Activated CD8-positive, alpha-beta T cell treated with anti-CD3 and anti-CD28 coated beads, Interleukin-2, amount 10 ng/mL, durations not matched to agents 7 days and 5 days (primary cell): Measurements from ENCODE around the gene SPSB2. TPM values are rescaled to one million over a fixed set of nuclear protein-coding genes. Genes with fewer than 3 reads are reported as not detected.
"Not testable (repeated sequence)": the region's sequence is repeated elsewhere in the genome, so short reads cannot be mapped to it uniquely, and the experiment has no call there.

Experiments
- ATAC-seq: fragments of 150-1000 bp; cut with Tn5 transposase; one replicate; pipeline ENCODE4 v1.10.0; 2021; ENCODE audit warnings: moderate library complexity
- CTCF ChIA-PET: fragments of 350-600 bp; sonication (Branson Sonifier 250); formaldehyde crosslinking; loops from one replicate; lab custom pipeline; 2021; ENCODE audit warnings: antibody characterized with exemption; lab: Charles Lee
- POLR2A ChIA-PET: fragments of 350-600 bp; sonication (Branson Sonifier 250); formaldehyde crosslinking; loops from one replicate; lab custom pipeline; 2021; ENCODE audit warnings: antibody characterized with exemption; lab: Charles Lee
- DNase-seq: peaks from one replicate; pipeline ENCODE4 v3.0.0-alpha.2; 2020
- H3K27ac Mint-ChIP-seq: one replicate; pipeline ENCODE4 v1.8.0; 2021; ENCODE audit warnings: mild to moderate bottlenecking, mixed read lengths
- H3K27me3 Mint-ChIP-seq: one replicate; pipeline ENCODE4 v1.8.0; 2021; ENCODE audit warnings: low read depth, mixed read lengths
- H3K36me3 Mint-ChIP-seq: one replicate; pipeline ENCODE4 v1.8.0; 2021; ENCODE audit warnings: low read depth, mixed read lengths
- H3K4me1 Mint-ChIP-seq: one replicate; pipeline ENCODE4 v1.8.0; 2021; ENCODE audit warnings: low read depth, mixed read lengths
- H3K4me3 Mint-ChIP-seq: one replicate; pipeline ENCODE4 v1.8.0; 2021; ENCODE audit warnings: mild to moderate bottlenecking, mixed read lengths
- H3K9me3 Mint-ChIP-seq: one replicate; pipeline ENCODE4 v1.8.0; 2022; ENCODE audit warnings: mixed read lengths; ENCODE audit not compliant: insufficient read depth
- total RNA-seq, 2 experiments: library from RNA; stranded (reverse); gene quantifications; one replicate each; pipeline ENCODE4 v1.2.3, GENCODE V29; 2021

The SPSB2 gene
- total RNA-seq, 2 experiments from 2014 or later = 10.0 to 11.2 TPM

DNA sequence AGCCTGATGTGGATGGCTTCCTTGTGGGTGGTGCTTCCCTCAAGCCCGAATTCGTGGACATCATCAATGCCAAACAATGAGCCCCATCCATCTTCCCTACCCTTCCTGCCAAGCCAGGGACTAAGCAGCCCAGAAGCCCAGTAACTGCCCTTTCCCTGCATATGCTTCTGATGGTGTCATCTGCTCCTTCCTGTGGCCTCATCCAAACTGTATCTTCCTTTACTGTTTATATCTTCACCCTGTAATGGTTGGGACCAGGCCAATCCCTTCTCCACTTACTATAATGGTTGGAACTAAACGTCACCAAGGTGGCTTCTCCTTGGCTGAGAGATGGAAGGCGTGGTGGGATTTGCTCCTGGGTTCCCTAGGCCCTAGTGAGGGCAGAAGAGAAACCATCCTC lies 2.8 kb downstream of the SPSB2 start:
- peaks cover 66% of the 10 kb centered on the region for H3K36me3 Mint-ChIP-seq
- H3K27me3 Mint-ChIP-seq, ATAC-seq, DNase-seq, H3K9me3 Mint-ChIP-seq: not testable (repeated sequence)
- ChIA-PET POLR2A (interaction anchor here (0.9 to 6.8 kb wide), 5 partner anchors 17 to 55 kb away, joined by 3 to 93 read pairs (median 24); partner anchors contain the start of genes CDCA3 and USP5), CTCF (interaction anchor here (1.3 to 6.1 kb wide), 12 partner anchors 15 to 243 kb away, joined by 3 to 121 read pairs (median 8); partner anchors contain the start of genes CDCA3, PTPN6 and USP5)
- H3K4me1 Mint-ChIP-seq = peaks cover 67% of the 10 kb centered on the region
- peak overlapping the region; percentile 13 for H3K4me3 Mint-ChIP-seq
- H3K27ac Mint-ChIP-seq = peak overlapping the region; percentile 96

DNA sequence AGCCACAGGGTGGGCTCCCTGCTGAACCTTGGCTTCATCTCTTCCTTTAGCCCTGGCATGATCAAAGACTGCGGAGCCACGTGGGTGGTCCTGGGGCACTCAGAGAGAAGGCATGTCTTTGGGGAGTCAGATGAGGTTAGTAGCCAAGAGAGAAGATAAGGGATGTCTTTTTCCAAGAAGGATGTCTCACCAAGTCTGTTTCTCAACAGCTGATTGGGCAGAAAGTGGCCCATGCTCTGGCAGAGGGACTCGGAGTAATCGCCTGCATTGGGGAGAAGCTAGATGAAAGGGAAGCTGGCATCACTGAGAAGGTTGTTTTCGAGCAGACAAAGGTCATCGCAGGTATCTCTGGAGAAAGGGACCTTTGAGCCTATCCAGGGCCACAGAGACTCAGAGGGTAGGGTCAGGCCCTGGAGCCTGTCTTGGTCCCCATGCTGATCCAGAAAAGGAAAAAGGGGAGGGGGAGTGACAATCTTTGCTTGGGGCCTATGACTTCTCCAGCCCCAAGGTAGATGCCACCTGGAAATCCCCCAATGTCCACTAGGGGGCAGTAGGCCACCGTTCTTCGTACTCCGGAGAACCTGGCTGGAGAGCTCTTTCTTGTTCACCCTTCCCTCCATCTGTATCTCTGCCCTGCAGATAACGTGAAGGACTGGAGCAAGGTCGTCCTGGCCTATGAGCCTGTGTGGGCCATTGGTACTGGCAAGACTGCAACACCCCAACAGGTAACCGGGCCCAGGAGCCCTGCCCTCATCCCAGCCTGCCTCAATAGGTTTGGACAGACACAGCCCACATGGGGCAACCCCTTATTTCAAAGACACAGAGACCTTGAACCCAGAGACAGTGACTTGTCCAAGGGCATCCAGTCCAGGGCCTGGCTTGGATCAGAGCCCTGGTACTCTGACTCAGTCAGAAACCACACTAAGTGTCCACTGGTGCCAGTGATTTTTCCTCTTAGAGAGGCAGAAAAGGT lies 3.8 kb downstream of the SPSB2 start:
- H3K27me3 Mint-ChIP-seq = no peaks in the 10 kb centered on the region
- no peaks in the 10 kb centered on the region for H3K9me3 Mint-ChIP-seq
- DNase-seq (peak; percentile 91), ATAC-seq (peak; percentile 5)
- peaks cover 71% of the 10 kb centered on the region for H3K36me3 Mint-ChIP-seq
- CTCF ChIA-PET = interaction anchor here (0.6 to 6.1 kb wide), 41 partner anchors 8 to 530 kb away, joined by 3 to 121 read pairs (median 5); partner anchors contain the start of genes C12orf57, CDCA3, COPS7A and LAG3
- H3K27ac Mint-ChIP-seq = peak overlapping the region; percentile 94
- peaks cover 61% of the 10 kb centered on the region for H3K4me1 Mint-ChIP-seq
- POLR2A ChIA-PET = interaction anchor here (0.6 to 6.8 kb wide), 15 partner anchors 16 to 96 kb away, joined by 3 to 93 read pairs (median 4); partner anchors contain the start of genes C12orf57, CDCA3, RNU7-1 and USP5
- H3K4me3 Mint-ChIP-seq = peak overlapping the region; percentile 98

DNA sequence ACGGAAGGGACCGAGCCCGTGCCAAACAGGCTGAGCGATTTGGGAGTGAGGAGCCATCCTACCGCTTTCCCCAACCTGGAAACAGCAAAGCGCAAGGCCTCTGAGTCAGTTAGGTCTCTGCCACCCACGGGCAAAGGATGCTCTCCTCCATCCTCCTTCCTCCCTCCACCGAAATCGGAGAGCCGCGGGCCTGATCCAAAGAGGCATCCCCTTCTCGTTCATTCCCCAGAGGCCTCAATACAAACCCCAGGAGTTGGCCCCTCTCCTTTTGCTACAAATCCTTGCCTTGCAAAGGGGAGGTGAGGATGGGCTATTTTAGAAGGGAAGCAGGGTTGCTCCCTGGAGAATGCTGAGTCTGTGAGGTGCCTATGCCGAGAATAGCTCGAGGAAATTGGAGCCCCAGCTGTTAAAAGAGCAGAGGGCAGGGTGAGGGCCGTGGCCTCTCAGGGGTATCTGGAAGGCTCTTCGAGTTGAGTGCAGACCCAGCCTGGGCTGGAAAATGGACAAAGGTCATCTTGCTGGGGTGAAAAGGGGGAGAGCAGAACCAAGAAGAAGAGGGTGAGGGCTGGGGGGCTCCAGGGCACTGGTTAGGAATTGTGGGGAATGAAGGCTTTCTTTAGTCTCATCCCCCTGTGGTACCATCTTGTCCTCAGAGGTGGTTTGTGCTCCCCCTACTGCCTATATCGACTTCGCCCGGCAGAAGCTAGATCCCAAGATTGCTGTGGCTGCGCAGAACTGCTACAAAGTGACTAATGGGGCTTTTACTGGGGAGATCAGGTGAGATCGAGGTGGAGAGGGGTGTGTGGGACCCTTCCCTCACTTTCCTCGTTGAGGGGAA lies 4.7 kb downstream of the SPSB2 start:
- Mint-ChIP-seq H3K4me1 (peaks cover 58% of the 10 kb centered on the region), H3K36me3 (peaks cover 74% of the 10 kb centered on the region), H3K27ac (peak overlapping the region; percentile 94), H3K4me3 (peak overlapping the region; percentile 98), H3K27me3 (no peaks in the 10 kb centered on the region), H3K9me3 (no peaks in the 10 kb centered on the region)
- CTCF ChIA-PET = interaction anchor here (0.7 to 6.1 kb wide), 26 partner anchors 13 to 245 kb away, joined by 3 to 121 read pairs (median 6); partner anchors contain the start of genes CDCA3, COPS7A, LAG3 and LPCAT3
- ATAC-seq (no peak), DNase-seq (no peak)
- POLR2A ChIA-PET = interaction anchor here (0.9 to 6.8 kb wide), 14 partner anchors 14 to 124 kb away, joined by 3 to 93 read pairs (median 6); partner anchors contain the start of genes C12orf57, CDCA3, RNU7-1 and USP5

DNA sequence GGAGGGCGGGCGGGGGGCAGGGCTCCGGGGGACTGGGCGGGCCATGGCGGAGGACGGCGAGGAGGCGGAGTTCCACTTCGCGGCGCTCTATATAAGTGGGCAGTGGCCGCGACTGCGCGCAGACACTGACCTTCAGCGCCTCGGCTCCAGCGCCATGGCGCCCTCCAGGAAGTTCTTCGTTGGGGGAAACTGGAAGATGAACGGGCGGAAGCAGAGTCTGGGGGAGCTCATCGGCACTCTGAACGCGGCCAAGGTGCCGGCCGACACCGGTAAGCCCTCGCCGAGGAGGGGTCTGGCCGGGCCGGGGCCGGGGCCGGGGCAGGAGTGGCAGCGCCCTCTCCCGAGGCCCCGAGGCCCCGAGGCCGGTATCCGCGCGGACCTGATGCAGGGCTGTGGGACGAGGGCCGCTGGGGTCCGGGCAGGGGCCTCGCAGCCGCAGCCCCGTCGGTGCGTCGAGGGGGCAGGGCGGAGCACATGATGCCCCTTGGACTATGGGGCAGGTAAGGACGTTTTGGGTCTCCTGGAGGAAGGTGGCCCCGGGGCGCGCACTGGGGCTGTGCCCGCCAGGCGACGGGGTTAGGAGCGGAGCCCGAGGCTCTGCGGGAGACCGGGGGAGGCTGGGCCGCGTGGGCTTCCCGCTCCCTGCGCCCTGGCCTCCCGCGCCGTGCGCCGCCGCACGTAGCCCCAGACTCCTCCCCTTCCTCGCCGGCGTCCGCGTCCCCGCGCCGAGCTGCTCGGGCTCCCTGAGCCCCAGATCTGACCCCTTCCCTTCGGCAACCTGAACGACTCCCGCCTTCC lies 5.5 kb downstream of the SPSB2 start, which contains the start of gene TPI1:
TPI1 (plus strand) TSS at position 119 of the 798 bp plus-strand sequence; CDS start at position 155, 36 bp downstream.
- ChIA-PET CTCF (interaction anchor here (0.6 to 4.4 kb wide), 11 partner anchors 15 to 870 kb away, joined by 3 to 31 read pairs (median 9); partner anchors contain the start of genes CDCA3, COPS7A, PTPN6 and USP5), POLR2A (interaction anchor here (0.9 to 6.8 kb wide), 17 partner anchors 14 to 255 kb away, joined by 3 to 93 read pairs (median 3); partner anchors contain the start of genes C12orf57, CDCA3, PTPN6 and RNU7-1)
- DNase-seq = peak; percentile 85
- H3K4me3 Mint-ChIP-seq = peak within 1 kb of the TSS; percentile 98
- peak within 1 kb of the TSS; percentile 96 for H3K27ac Mint-ChIP-seq
- no peaks in the 10 kb centered on the region for H3K27me3 Mint-ChIP-seq
- no peaks in the 10 kb centered on the region for H3K9me3 Mint-ChIP-seq
- peak; percentile 70 for ATAC-seq
- H3K4me1 Mint-ChIP-seq = peaks cover 58% of the 10 kb centered on the region
- peaks cover 77% of the 10 kb centered on the region for H3K36me3 Mint-ChIP-seq

DNA sequence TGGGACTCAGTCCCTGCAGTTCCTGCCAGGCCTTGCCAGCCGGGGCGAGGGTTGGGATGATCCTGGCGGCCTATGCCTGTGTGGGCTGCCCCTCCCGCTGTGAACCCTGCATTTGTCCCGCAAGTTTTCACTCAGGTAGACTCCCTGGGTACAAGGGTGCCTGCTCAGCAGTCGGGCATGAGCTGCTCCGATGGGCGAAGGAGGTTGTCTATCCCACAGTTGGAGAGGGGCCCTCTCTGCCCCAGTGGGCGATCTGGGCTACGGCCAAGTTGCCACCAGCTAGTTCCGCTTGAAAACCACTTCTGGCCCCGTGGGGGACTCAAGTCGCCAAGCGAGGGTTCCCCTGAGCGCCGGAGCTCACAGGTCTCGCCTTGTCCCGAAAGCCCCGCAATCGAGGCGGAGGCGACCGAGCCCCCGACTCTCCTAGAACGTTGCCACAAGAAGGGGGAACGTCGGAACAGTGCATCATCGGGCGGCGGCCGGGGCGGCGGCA lies 6.1 kb downstream of the SPSB2 start:
- H3K27ac Mint-ChIP-seq = peak overlapping the region; percentile 96
- H3K27me3 Mint-ChIP-seq = no peaks in the 10 kb centered on the region
- H3K9me3 Mint-ChIP-seq = no peaks in the 10 kb centered on the region
- H3K36me3 Mint-ChIP-seq = peaks cover 76% of the 10 kb centered on the region
- DNase-seq (no peak), ATAC-seq (peak; percentile 4)
- peak overlapping the region; percentile 98 for H3K4me3 Mint-ChIP-seq
- ChIA-PET CTCF (interaction anchor here (1.1 to 4.4 kb wide), 7 partner anchors 14 to 143 kb away, joined by 3 to 31 read pairs (median 12); partner anchors contain the start of genes CDCA3, COPS7A and USP5), POLR2A (interaction anchor here (0.5 to 6.8 kb wide), 17 partner anchors 12 to 254 kb away, joined by 3 to 93 read pairs (median 3); partner anchors contain the start of genes C12orf57, CDCA3, PTPN6 and RNU7-1)
- peaks cover 53% of the 10 kb centered on the region for H3K4me1 Mint-ChIP-seq

DNA sequence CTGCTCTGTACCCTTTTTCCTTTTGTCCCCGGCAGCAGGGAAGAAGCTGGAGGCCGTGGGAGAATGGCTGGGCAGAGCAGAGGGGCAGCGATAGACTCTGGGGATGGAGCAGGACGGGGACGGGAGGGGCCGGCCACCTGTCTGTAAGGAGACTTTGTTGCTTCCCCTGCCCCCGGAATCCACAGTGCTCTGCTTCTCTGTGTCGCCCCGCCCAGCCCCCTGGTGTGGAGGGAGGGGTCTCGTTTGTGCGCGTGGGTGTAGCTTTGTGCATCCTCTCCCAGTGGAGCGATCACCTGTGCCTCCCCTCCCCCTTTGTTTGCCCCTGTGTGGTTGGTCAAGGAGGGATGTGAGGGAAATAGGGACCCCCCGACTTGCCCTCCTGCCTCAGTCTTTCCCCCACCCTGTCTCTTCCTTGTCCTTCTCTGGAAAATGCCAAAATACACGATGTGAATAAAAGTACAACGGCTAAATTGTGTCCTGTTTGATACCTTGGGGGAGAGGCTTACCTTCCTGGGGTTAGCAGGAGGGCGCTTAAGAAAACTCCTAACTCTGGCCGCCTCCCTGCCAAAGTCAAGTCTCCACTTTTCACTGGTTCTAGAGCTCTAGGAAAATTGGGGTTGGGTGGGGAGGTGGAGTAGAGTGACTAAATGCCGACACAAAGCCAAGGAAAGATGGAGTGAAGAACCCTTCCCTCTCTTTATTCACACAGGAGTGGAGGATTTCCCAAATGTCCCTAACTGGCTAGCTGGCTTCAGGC lies 6.8 kb downstream of the SPSB2 start:
- H3K27ac Mint-ChIP-seq = peak overlapping the region; percentile 96
- no peak for DNase-seq
- no peaks in the 10 kb centered on the region for H3K27me3 Mint-ChIP-seq

DNA sequence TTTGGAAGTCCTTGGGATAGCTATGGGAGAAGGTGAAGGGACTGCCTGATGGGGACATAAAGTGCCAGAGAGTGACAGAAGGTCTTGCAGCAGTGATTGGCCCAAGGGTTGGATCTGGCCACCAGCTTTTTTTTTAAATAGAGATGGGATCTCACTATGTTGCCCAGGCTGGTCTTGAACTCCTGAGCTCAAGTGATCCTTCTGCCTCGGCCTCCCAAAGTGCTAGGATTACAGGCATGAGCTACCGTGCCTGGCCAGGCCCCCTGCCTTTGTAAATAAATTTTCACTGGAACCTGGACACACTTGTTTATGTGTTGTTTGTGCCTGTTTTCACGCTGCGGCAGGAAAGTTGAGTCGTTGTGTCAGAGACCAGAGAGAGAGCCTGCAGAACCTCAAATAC lies 7.8 kb downstream of the SPSB2 start:
- H3K27ac Mint-ChIP-seq, DNase-seq, H3K4me3 Mint-ChIP-seq, H3K9me3 Mint-ChIP-seq, ATAC-seq, H3K27me3 Mint-ChIP-seq: not testable (repeated sequence)
- H3K4me1 Mint-ChIP-seq = peaks cover 37% of the 10 kb centered on the region
- ChIA-PET CTCF (interaction anchor here (1.4 to 2.8 kb wide), 2 partner anchors 22 to 26 kb away, joined by 3 to 12 read pairs; no protein-coding TSS in a partner anchor), POLR2A (interaction anchor here (0.9 to 6.8 kb wide), 4 partner anchors 12 to 233 kb away, joined by 3 to 93 read pairs (median 4); partner anchors contain the start of genes CDCA3, MLF2 and USP5)
- H3K36me3 Mint-ChIP-seq = peaks cover 70% of the 10 kb centered on the region

More for the DNA sequence above, 6.8 kb downstream of the SPSB2 start:
- ChIA-PET CTCF (interaction anchor here (1.8 to 4.4 kb wide), 4 partner anchors 14 to 72 kb away, joined by 4 to 31 read pairs (median 18); partner anchors contain the start of genes CDCA3 and USP5), POLR2A (interaction anchor here (0.5 to 6.8 kb wide), 15 partner anchors 13 to 254 kb away, joined by 3 to 93 read pairs (median 3); partner anchors contain the start of genes C12orf57, CDCA3, MLF2 and PTPN6)
- Mint-ChIP-seq H3K9me3 (no peaks in the 10 kb centered on the region), H3K4me1 (peaks cover 47% of the 10 kb centered on the region), H3K4me3 (peak overlapping the region; percentile 98), H3K36me3 (peaks cover 70% of the 10 kb centered on the region)
- ATAC-seq = no peak

DNA sequence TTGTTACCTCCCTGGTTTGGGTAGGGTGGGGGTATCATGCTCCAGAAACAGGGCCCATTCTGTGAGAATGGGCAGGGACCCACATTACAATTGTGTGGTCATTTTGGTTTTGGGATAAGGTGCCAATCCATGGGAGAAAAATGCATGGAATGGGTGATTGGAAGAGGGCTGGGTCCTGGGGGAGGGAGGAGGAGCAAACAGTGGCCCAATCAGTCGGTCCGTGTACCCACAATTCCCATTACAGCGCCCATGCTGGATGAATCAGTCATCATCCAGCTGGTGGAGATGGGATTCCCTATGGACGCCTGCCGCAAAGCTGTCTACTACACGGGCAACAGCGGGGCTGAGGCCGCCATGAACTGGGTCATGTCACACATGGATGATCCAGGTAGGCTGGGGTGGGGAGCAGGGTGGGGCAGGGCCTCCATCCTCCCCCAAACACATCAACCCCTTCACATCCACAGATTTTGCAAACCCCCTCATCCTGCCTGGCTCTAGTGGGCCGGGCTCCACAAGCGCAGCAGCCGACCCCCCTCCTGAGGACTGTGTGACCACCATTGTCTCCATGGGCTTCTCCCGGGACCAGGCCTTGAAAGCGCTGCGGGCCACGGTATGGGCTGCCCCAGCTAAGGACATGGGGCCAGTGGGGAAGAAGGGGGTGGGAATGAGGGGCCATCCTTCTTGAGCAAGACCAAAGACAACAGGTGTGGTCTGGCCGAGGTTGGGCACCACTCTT lies 9.3 kb downstream of the SPSB2 start:
- Mint-ChIP-seq H3K36me3 (peaks cover 64% of the 10 kb centered on the region), H3K4me1 (peaks cover 21% of the 10 kb centered on the region), H3K27me3 (no peaks in the 10 kb centered on the region), H3K27ac (no peak overlapping the region), H3K4me3 (no peak overlapping the region), H3K9me3 (no peaks in the 10 kb centered on the region)
- ChIA-PET POLR2A (interaction anchor here (0.7 to 6.8 kb wide), 2 partner anchors 11 kb away, joined by 4 to 93 read pairs; partner anchors contain the start of genes CDCA3 and USP5), CTCF (interaction anchor here (0.9 to 1.2 kb wide), 3 partner anchors 9 to 83 kb away, joined by 3 to 4 read pairs (median 3); no protein-coding TSS in a partner anchor)
- DNase-seq (no peak), ATAC-seq (no peak)
